ENCODE data around the gene GAK.

DNA sequence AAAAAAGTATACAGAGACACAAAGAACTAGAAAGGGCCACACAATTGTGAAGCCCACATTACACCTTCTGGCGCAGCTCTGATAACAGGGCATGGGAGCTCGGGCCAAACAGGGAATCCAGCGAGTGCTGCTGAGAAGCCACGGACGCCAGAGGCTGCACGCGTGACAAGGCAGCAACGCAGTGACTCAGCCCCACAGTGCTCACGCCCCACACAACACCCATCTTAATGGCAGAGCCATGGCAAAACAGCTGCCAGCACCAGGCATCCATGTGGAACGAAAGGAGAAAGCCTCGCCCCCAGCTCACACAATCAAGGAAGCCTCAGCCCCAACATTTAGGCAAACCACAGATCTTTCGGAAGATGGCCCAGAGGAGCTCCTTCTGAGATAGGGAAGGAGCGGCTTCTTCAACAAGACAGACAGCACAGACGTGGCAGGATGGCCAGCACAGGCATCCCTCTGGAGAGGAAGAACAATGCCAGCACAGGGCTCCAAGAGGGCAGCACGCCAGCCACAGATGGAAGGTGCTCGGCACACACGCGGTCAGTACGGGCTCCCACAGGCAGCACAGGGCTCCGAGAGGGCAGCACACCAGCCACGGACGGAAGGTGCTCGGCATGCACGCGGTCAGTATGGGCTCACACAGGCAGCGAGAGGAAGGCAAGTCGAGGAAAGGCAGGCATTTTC lies 33.1 kb downstream of the GAK start:
- TF ChIP-seq, protein P1, sequence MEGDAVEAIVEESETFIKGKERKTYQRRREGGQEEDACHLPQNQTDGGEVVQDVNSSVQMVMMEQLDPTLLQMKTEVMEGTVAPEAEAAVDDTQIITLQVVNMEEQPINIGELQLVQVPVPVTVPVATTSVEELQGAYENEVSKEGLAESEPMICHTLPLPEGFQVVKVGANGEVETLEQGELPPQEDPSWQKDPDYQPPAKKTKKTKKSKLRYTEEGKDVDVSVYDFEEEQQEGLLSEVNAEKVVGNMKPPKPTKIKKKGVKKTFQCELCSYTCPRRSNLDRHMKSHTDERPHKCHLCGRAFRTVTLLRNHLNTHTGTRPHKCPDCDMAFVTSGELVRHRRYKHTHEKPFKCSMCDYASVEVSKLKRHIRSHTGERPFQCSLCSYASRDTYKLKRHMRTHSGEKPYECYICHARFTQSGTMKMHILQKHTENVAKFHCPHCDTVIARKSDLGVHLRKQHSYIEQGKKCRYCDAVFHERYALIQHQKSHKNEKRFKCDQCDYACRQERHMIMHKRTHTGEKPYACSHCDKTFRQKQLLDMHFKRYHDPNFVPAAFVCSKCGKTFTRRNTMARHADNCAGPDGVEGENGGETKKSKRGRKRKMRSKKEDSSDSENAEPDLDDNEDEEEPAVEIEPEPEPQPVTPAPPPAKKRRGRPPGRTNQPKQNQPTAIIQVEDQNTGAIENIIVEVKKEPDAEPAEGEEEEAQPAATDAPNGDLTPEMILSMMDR (IDR thresholded peaks at IDR 0.05) = no peak
- no peak for TF ChIP-seq EZH2 (IDR thresholded peaks at IDR 0.05)
- no peak for TF ChIP-seq EZH2phosphoT487 (IDR thresholded peaks at IDR 0.05)
